Amygdala (tissue), 56 donors: ENCODE data around the gene ARSB.
"Not testable (repeated sequence)": the region's sequence is repeated elsewhere in the genome, so short reads cannot be mapped to it uniquely, and the experiment has no call there.

Experiments
- DNase-seq, 56 donors: peaks; one replicate each; lab custom pipeline; 2025; lab: John Stamatoyannopoulos, UW

The ARSB gene

GRCh38 chr5:78997090-78997489 lies 12.0 kb upstream of the ARSB start:
- DNase-seq: no peak

GRCh38 chr5:78995521-78996007 lies 10.5 kb upstream of the ARSB start:
- DNase-seq: no peak

DNA sequence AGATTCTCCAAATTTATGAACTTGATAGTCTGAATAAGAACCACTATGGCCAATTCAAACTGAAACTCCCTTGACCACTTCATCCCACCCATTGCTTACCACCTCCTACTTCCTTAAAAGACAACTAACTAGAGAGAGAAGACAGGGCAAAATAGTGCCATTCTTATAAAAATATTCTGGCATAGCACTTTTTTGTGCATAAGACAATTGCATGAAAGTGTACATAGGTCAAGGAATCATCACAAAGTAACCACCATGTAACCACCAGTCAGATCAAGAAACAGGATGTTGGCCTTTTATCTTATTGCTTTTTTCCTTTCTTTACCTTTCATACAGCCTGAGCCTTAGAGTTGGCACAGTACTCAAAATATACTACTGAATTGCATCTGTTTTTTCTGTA lies 8.1 kb upstream of the ARSB start:
- DNase-seq: no peak

DNA sequence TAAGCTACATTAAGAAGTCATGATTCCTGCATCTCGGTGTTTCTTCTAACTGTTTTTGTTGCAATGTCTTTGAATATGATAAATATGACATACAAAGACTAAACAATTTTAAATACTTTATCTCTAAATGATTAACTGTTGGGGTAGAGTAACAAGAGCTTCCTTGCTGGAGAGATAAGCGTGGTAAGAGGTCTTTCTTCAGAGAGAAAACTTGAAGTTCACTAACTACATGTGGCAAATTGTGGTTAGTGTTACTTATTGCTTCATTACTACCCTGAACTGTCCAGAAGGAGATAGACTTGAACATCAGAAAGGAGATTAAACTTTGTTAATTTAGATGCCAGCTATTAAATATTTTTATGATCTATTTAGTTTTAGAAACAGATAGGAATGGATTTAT lies 7.0 kb upstream of the ARSB start:
- DNase-seq: no peak

DNA sequence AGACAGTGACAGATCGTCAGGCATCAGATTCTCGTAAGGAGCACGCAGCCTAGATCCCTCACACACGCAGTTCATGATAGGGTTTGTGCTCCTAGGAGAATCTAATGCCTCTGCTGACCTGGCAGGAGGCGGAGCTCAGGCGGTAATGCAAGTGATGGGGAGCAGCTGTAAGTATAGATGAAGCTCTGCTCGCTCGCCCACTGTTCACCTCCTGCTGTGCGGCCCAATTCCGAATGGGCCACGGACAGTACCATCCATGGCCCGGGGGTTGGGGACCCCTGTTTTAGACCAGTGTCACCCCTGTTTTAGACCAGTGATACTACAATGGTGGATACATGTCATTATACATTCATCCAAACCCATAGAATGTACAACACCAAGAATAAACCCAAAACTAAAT lies 4.0 kb upstream of the ARSB start:
- no peak for DNase-seq

DNA sequence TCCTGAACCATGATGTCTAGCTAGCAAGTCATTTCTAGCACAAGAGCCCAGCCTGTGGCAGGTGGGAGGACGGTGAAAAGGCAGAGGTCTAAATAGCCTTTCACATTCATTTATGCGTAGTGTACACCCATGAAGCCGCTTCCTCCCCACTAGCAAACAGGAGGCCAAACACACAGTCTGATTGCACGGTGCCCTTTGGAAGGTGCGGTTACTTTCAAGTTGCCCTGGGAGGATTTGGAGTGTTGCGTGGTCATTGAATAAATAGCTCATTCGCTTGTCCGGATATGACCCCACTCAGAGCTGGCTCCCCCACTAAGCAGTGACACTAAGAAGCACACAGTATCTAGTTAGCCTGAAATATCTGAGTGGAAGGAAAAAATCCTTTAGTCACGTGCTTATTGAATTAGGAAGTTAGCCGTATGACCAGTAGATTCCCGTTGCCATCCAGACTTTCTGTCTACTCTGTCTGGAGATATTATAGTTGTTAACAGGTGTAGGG lies 664 bp upstream of the ARSB start:
- peak in 14 of 56 donors; percentile 8 to 49 (median 32) for DNase-seq

GRCh38 chr5:78984439-78985115 lies 533 bp downstream of the ARSB start:
- peak in 55 of 56 donors; percentile 32 to 88 (median 76) for DNase-seq

GRCh38 chr5:78983601-78984438 lies 1.3 kb downstream of the ARSB start:
- peak in 1 of 56 donors; percentile 40 for DNase-seq

GRCh38 chr5:78983194-78983593 lies 1.9 kb downstream of the ARSB start:
- not testable (repeated sequence) for DNase-seq

DNA sequence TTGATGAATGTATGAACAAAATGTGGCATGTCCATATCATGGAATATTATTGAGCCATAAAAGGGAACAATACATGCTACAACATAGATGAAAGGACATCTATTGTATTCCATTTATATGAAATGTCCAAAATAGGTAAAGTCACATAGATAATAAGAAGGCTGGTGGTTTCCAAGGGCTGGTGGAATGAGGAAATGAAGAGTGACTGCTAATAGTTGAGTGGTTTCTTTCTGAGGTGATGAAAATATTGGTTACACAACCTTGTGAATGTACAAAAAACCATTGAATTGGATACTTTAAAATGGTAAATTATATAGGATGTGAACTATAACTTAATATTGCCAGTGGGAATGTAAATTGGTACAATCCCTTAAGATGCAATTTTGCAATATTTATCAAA lies 5.2 kb downstream of the ARSB start:
- no peak for DNase-seq

DNA sequence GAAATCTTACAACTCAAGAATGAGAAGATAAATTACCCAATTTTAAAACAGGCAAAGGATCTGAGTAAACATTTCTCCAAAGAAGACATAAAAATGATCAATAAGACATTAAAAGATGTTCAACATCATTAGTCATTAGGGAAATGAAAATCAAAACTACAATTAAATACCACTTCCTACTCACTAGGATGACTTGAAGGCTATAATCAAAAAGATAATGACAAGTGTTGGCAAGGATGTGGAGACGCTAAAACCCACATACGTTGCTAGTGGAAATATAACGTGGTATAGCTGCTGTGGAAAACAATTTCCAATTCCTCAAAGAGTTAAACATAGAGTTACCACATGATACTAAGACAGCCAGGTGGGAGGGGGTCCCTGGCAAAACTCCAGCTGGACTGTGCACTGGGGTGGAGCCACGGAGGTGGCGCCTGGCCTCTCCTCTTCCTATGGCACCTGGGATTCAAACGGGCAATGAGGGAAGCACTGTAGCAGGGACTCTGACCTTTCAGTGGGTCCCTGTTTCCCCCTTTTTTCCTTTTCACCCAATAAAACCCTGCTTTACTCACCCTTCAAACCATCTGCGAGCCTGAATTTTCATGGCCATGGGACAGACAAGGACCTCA lies 5.9 kb downstream of the ARSB start:
- DNase-seq: no peak

DNA sequence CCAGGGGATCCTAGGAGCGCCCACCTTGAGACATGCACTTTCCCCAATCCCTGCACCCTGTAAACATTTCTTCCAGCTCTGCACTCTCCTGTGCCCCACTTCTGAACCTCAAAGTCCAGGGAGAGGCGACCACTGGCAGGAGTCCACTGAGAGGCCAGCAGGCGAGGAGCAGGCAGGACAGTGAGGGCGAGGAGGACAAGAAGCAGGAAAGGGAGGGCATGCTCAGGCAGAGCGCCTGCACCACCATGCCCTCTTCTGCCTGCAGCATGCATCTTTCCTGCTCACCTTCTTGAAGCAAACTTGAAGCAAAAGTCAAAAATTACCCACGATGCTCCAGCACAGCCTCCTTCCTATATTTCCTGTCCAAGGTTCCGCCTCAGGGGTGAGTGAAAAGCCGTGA lies 10.1 kb downstream of the ARSB start:
- no peak for DNase-seq

DNA sequence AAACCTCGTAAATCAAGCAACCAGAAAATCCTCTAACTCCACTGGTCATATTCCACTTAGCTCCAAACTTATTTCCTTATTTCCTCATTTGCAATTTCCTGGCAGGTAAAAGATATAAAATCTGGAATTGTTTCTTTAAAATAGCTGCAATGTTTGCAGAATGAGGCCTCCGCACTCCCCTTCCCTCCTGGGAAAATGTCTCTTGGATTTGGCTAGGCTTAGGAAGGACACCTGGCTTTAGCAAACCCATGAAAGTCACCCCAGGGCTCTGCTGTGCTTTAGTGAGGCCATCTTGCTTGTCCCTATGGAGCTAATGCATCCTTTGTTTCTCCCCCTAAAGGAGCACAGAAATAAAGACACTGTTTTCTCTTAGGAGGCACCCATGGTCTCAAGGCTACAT lies 10.5 kb downstream of the ARSB start:
- DNase-seq: no peak

DNA sequence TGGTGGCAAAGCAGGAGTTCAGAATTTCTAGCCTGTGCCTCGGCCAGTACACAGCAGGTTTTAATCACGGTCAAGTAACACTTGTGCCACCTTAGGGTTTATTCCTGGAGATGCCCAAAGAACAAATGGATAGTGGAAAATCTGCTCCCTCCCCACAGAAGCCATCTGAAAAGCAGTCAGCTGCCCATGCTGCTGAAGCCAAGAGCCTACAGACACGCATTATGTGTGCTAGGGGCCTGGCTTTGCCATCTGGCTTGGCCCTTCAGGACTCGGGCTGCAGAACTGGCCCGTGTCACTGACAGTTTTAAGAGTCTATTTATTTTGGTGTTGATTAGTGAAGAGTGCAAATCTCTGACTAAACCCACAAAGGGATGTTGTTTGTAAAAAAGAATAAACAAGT lies 11.1 kb downstream of the ARSB start:
- peak in 42 of 56 donors; percentile 11 to 83 (median 44) for DNase-seq

DNA sequence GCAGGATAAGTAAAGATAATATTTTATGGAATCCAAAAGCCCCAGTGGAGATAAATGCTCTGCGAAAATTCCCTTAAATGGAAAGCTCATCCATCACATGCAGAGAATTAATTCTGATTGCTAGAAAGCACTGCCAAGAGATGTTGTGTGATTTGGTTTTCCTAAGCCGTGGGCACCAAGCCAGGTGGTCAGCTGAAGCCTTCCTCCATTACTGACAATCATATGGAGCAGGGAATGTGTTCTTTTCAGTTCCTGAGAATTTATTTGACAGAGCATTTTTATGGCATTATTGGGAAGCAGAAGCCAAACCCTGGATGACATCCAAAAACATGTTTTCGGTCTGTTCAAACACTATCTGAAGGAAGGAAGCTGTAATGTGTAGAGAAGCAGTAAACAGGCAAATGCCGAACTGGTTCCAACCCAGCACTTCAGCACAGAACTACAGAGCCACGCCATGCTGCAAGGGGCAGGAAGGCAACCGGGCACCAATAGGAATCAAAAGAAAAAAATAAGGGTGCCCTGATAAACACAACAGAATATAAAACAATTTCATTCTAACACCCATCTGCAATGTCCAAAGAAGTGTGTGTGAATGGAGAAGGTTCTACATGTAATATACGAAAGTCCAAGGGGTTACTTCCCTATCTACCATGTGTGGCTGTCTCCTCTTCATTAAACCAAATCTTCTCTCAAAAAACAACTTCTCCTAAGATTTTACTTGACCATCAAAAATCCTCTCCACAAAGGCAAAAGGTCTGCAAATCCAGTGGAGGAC lies 12.3 kb downstream of the ARSB start:
- peak in 23 of 56 donors; percentile 7 to 71 (median 17) for DNase-seq

DNA sequence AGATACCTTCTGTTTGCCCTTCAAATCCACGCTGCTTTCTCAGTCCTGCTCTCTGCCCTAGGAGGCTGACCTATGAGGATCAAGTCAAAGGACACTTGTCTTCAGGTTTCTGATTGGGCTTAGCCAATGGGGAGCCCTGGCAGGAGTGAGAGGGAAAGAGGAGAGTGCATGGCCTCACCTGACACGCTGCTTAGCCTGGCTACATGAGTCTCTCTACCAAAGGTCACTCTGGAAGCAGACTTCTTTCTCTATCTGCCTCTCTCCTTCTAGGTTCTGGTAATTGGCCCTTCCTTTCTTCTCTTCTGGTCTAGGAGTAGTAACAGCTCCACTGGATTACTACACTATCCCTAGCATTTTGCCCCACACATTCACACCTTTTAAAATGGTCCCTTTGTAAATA lies 13.1 kb downstream of the ARSB start:
- DNase-seq: no peak

- DNase-seq: no peak
Measured at GRCh38 chr5:78968781-78969180, 16.3 kb downstream of the ARSB start.

- DNase-seq: peak in 4 of 56 donors; percentile 7 to 55 (median 12)
Measured at GRCh38 chr5:78964889-78965288, 20.2 kb downstream of the ARSB start.

GRCh38 chr5:78961743-78962142 lies 23.4 kb downstream of the ARSB start:
- no peak for DNase-seq

DNA sequence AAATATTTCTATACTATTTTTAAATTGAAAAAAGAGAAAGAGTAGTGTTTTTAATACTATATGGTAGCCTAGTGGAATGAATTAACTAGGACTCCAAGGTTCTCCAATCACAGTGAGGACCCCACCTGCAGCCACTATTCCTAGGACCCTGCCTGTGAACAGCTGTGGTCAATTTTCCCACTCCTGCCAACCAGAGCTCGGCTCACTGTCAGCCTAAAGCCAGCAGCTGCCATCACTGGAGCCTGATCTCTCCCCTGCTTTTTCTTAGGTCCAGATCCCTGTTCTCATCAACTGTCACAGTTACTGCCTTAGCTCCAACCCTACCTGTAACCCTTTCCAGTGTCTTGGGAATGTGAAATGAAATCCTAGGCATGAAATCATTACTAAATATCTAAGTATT lies 25.3 kb downstream of the ARSB start:
- no peak for DNase-seq
